HG02588 (cell line): Measurements from ENCODE around the gene DEPP1.

ENCODE experiments used
- ATAC-seq: cut with Tn5 transposase; IDR thresholded peaks from one replicate; pipeline ENCODE4 v1.9.1; 2021; ENCODE audit warnings: mild to moderate bottlenecking, moderate library complexity; ENCODE audit not compliant: unreplicated experiment

The DEPP1 gene

GRCh38 chr10:44934416-44935200 is 44.0 kb downstream of the DEPP1 start:
- ATAC-seq, result no peak

- ATAC-seq, result no peak
Observed at GRCh38 chr10:44933451-44934321, 44.9 kb downstream of the DEPP1 start.

DNA sequence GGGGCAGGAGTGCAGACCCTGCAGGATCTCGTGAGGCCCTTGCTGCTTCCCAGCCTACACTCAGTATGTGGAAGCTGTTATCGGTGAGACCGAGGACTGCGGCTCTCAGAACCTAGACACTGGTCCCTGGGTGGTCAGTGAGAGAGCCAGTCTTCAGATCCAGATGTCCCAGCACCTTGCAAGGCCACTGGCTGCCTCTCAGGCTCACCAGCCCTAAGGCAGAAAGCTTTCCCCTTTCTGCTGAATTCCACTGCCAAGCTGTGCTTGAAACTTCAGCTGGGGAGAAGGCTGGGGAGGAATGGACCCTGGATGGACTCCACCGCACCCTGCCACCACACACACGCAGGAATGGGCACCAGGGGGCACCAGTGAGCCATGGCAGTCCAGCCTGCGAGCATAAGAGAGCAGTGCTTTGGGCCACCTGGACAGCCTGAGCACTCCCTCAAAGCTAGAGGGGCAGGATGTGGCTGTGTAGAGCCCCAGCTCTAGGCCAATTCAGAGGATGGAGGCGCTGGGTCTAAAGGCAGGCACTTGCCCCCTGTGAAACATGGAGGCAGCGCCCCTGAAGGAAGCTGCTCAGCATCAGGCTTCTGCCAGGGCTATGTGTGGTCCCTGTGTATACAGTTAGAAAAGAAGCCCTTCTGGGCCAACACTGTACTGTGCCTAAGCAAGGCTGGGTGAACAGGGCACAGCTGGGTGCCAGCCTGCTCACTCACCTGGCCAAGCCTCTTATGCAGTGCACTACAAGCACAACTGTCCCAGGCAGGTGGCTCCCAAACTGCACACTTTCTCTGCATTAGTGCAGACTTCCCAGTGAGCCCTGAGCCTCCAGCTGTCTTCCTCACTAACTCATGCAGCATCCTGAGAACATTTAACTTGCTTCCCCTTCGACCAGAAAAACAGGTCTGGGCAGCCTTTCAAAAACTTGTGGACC is 45.8 kb downstream of the DEPP1 start:
- ATAC-seq, result peak; percentile 98

GRCh38 chr10:44931621-44932516 is 46.7 kb downstream of the DEPP1 start:
- no peak for ATAC-seq

DNA sequence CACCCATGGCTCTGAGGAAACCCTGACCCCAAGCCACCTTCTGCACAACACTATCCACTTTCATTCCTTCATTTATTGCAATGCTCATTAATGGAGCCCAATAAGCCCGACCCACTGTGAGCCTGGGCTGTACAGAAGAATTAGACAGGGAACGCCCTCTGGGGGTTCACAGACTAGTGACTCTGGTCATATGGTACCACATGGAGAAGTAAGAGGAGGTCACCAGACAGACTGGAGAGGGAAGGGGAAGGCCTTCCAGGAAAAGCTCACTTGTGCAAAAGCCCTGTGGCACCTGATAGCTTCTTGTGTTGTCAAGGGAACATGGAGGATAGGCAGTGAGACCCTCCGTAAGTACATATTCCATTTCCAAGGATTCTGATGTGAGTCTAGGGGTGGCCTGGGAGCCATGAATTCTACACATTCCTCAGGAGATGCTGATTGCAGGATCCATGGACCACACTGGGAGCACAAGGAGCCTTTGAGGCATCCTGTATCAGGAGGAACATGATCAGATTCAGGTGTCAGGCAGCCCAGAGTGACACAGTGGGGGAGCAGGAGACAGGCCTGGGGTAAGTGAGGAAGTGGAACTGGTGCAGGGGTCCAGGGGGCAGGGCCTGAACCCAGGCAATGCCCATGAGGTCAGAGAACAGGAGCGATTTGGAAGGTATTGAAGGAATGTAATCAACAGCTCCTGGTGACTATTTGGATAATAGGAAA is 47.5 kb downstream of the DEPP1 start:
- no peak for ATAC-seq

DNA sequence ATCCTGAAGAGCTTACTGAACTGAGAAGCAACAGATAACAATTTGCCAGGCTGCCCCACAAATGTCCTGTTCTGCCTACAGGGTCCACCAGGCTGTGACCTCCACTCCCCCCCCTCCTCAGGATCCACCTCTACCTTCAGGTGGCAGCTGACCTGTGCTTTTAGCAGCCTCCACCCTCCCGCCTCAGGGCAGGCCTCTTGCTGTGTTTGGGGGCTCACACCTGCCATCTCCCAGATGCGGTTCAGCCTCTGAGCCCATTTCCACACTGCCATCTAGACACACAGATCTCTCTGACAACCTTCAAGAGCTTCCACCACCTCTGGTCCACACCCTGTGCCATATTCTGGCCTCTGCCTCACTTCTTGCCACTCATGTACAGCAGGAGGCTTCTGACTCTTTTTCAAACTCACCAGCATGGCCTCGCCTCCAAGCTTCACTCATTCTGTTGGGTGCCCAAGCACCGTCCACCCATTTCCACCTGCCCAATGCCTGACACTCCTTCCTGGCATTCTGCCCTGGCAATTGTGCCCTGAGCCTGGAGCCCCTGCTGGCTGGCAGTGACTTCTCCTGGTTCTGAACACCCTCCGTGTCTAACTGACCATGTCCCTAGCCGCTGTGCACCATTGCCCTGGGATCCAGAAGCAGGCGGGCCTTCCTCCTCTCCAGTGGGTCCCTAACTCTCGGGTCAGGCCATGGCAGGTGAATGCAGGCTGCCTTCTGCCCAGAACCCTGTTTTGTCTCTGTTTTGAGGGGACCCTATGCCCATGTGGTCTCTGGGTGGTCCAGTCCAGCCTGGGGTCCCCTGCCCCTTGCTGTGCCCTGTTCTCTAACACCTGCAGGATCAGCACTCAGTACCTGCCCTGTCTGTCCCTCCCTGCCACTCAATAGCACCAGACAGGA is 49.0 kb downstream of the DEPP1 start:
- no peak for ATAC-seq

GRCh38 chr10:44928462-44928861 is 50.1 kb downstream of the DEPP1 start:
- ATAC-seq, result no peak

DNA sequence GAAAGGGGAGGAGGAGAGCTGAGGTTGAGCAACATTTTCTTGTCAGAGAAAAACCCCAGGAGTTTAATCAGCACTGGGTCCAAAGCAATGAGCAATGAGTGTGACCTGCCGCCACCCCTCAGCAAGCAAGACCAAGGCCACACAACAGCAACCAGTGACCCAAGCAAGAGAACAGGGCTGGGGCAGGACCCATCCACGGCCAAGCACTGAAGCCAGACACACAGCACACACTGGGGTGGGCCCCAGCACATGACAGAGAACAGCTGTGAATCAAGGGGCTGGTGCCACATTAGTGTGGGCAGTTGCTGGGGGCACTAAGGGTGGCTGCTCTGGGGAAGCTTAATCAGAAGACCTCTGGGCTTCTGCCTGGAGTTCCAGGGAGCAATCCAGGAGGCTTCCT is 51.3 kb downstream of the DEPP1 start:
- ATAC-seq, result no peak

- no peak for ATAC-seq
Observed at GRCh38 chr10:44926751-44927351, 51.8 kb downstream of the DEPP1 start.
